Stimulated activated effector memory CD8-positive, alpha-beta T cell treated with anti-CD3 and anti-CD28 coated beads, Interleukin-12 subunit alpha, Interleukin-12 subunit beta, amount 100 ng/mL, for 72 hours (primary cell): ENCODE data around the gene FBXL4.
"Not testable (repeated sequence)": the region's sequence is repeated elsewhere in the genome, so short reads cannot be mapped to it uniquely, and the experiment has no call there.

Experiments
- ATAC-seq: fragments of 150-1000 bp; cut with Tn5 transposase; 2 replicates; pipeline ENCODE4 v1.10.0; 2021
- DNase-seq, 2 donors: peaks; one replicate each; pipeline ENCODE4 v3.0.0; 2021 to 2022; ENCODE audit warnings: low spot score in 2 of 2
- H3K27ac Mint-ChIP-seq: one replicate; pipeline ENCODE4 v1.8.0; 2022; ENCODE audit warnings: mild to moderate bottlenecking, mixed read lengths
- H3K36me3 Mint-ChIP-seq: one replicate; pipeline ENCODE4 v1.8.0; 2022; ENCODE audit warnings: mild to moderate bottlenecking, mixed read lengths
- H3K4me1 Mint-ChIP-seq: one replicate; pipeline ENCODE4 v1.8.0; 2022; ENCODE audit warnings: mixed read lengths
- H3K4me3 Mint-ChIP-seq: one replicate; pipeline ENCODE4 v1.8.0; 2022; ENCODE audit warnings: mild to moderate bottlenecking, mixed read lengths
- H3K9me3 Mint-ChIP-seq: one replicate; pipeline ENCODE4 v1.8.0; 2022; ENCODE audit warnings: mixed read lengths

Gene FBXL4

GRCh38 chr6:98929498-98930060, 18.2 kb downstream of the FBXL4 start:
- ATAC-seq (no peak), DNase-seq (no peak)
- H3K4me3 Mint-ChIP-seq, result no peak overlapping the region
- H3K9me3 Mint-ChIP-seq, result no peaks in the 10 kb centered on the region
- peaks cover 40% of the 10 kb centered on the region for H3K4me1 Mint-ChIP-seq
- peaks cover 39% of the 10 kb centered on the region for H3K36me3 Mint-ChIP-seq
- H3K27ac Mint-ChIP-seq, result no peak overlapping the region

- ATAC-seq, result no peak
- no peak for DNase-seq
- Mint-ChIP-seq H3K4me1 (peaks cover 32% of the 10 kb centered on the region), H3K9me3 (no peaks in the 10 kb centered on the region), H3K4me3 (no peak overlapping the region), H3K36me3 (peaks cover 35% of the 10 kb centered on the region), H3K27ac (no peak overlapping the region)
These were observed 19.1 kb downstream of the FBXL4 start for GRCh38 chr6:98928688-98929087.

- Mint-ChIP-seq H3K4me3 (no peak overlapping the region), H3K9me3 (no peaks in the 10 kb centered on the region), H3K27ac (no peak overlapping the region), H3K36me3 (peaks cover 39% of the 10 kb centered on the region), H3K4me1 (peaks cover 32% of the 10 kb centered on the region)
- ATAC-seq (no peak), DNase-seq (no peak)
These were observed 20.2 kb downstream of the FBXL4 start for GRCh38 chr6:98927534-98927933.

GRCh38 chr6:98925831-98926230, 21.9 kb downstream of the FBXL4 start:
- DNase-seq, result no peak
- peaks cover 32% of the 10 kb centered on the region for H3K4me1 Mint-ChIP-seq
- ATAC-seq, result no peak
- no peak overlapping the region for H3K27ac Mint-ChIP-seq
- H3K9me3 Mint-ChIP-seq, result no peaks in the 10 kb centered on the region
- H3K4me3 Mint-ChIP-seq, result no peak overlapping the region
- H3K36me3 Mint-ChIP-seq, result peaks cover 39% of the 10 kb centered on the region

- H3K9me3 Mint-ChIP-seq, result no peaks in the 10 kb centered on the region
- H3K4me3 Mint-ChIP-seq, result no peak overlapping the region
- no peak for ATAC-seq
These were observed 23.1 kb downstream of the FBXL4 start for GRCh38 chr6:98924647-98925046.

GRCh38 chr6:98920904-98921431, 26.8 kb downstream of the FBXL4 start:
- H3K4me3 Mint-ChIP-seq, result no peak overlapping the region
- H3K4me1 Mint-ChIP-seq, result peaks cover 16% of the 10 kb centered on the region
- H3K27ac Mint-ChIP-seq, result no peak overlapping the region
- peaks cover 22% of the 10 kb centered on the region for H3K36me3 Mint-ChIP-seq
- DNase-seq, result no peak
- peak; percentile 75 for ATAC-seq
- no peaks in the 10 kb centered on the region for H3K9me3 Mint-ChIP-seq

More at GRCh38 chr6:98924647-98925046, 23.1 kb downstream of the FBXL4 start:
- no peak for DNase-seq
- Mint-ChIP-seq H3K27ac (no peak overlapping the region), H3K4me1 (peaks cover 26% of the 10 kb centered on the region), H3K36me3 (peaks cover 39% of the 10 kb centered on the region)

GRCh38 chr6:98910946-98911345, 36.8 kb downstream of the FBXL4 start:
- H3K4me3 Mint-ChIP-seq, DNase-seq, H3K27ac Mint-ChIP-seq, ATAC-seq, H3K9me3 Mint-ChIP-seq, H3K4me1 Mint-ChIP-seq: not testable (repeated sequence)
- peaks cover 12% of the 10 kb centered on the region for H3K36me3 Mint-ChIP-seq

- Mint-ChIP-seq H3K36me3 (peaks cover 28% of the 10 kb centered on the region), H3K4me1 (no peaks in the 10 kb centered on the region), H3K27ac (no peak overlapping the region), H3K9me3 (peaks cover 5% of the 10 kb centered on the region), H3K4me3 (no peak overlapping the region)
- DNase-seq (no peak), ATAC-seq (no peak)
These were observed 38.5 kb downstream of the FBXL4 start for GRCh38 chr6:98909236-98909635.

GRCh38 chr6:98906342-98906741, 41.4 kb downstream of the FBXL4 start:
- not testable (repeated sequence) for H3K4me3 Mint-ChIP-seq, H3K9me3 Mint-ChIP-seq, H3K4me1 Mint-ChIP-seq, ATAC-seq, DNase-seq, H3K27ac Mint-ChIP-seq
- peaks cover 29% of the 10 kb centered on the region for H3K36me3 Mint-ChIP-seq

- no peak overlapping the region for H3K27ac Mint-ChIP-seq
- ATAC-seq, result no peak
- no peak overlapping the region for H3K4me3 Mint-ChIP-seq
- H3K4me1 Mint-ChIP-seq, result no peaks in the 10 kb centered on the region
- H3K36me3 Mint-ChIP-seq, result peaks cover 31% of the 10 kb centered on the region
- no peak for DNase-seq
- peaks cover 3% of the 10 kb centered on the region for H3K9me3 Mint-ChIP-seq
These were observed 42.0 kb downstream of the FBXL4 start for GRCh38 chr6:98905759-98906158.

GRCh38 chr6:98904096-98904495, 43.6 kb downstream of the FBXL4 start:
- Mint-ChIP-seq H3K36me3 (peaks cover 44% of the 10 kb centered on the region), H3K4me1 (no peaks in the 10 kb centered on the region), H3K27ac (no peak overlapping the region), H3K4me3 (no peak overlapping the region), H3K9me3 (peaks cover 4% of the 10 kb centered on the region)
- no peak for DNase-seq
- no peak for ATAC-seq

GRCh38 chr6:98900706-98901105, 47.0 kb downstream of the FBXL4 start:
- Mint-ChIP-seq H3K27ac (no peak overlapping the region), H3K4me1 (no peaks in the 10 kb centered on the region), H3K36me3 (peaks cover 52% of the 10 kb centered on the region), H3K4me3 (no peak overlapping the region), H3K9me3 (peaks cover 4% of the 10 kb centered on the region)
- DNase-seq (no peak), ATAC-seq (no peak)

- no peak overlapping the region for H3K4me3 Mint-ChIP-seq
- no peak for DNase-seq
- no peaks in the 10 kb centered on the region for H3K4me1 Mint-ChIP-seq
- no peaks in the 10 kb centered on the region for H3K9me3 Mint-ChIP-seq
- no peak overlapping the region for H3K27ac Mint-ChIP-seq
- H3K36me3 Mint-ChIP-seq, result peaks cover 23% of the 10 kb centered on the region
- ATAC-seq, result no peak
These were observed 52.9 kb downstream of the FBXL4 start for GRCh38 chr6:98894810-98895209.

GRCh38 chr6:98887650-98888049, 60.1 kb downstream of the FBXL4 start:
- H3K4me1 Mint-ChIP-seq, result no peaks in the 10 kb centered on the region
- H3K27ac Mint-ChIP-seq, result no peak overlapping the region

GRCh38 chr6:98885330-98885729, 62.4 kb downstream of the FBXL4 start:
- DNase-seq, result no peak
- H3K4me1 Mint-ChIP-seq, result peaks cover 7% of the 10 kb centered on the region
- H3K4me3 Mint-ChIP-seq, result no peak overlapping the region
- H3K36me3 Mint-ChIP-seq, result peaks cover 14% of the 10 kb centered on the region
- peak overlapping the region; percentile 29 for H3K27ac Mint-ChIP-seq
- no peaks in the 10 kb centered on the region for H3K9me3 Mint-ChIP-seq
- no peak for ATAC-seq

More at GRCh38 chr6:98887650-98888049, 60.1 kb downstream of the FBXL4 start:
- ATAC-seq, result no peak
- Mint-ChIP-seq H3K9me3 (no peaks in the 10 kb centered on the region), H3K4me3 (no peak overlapping the region), H3K36me3 (peaks cover 12% of the 10 kb centered on the region)
- DNase-seq, result no peak

- ATAC-seq (peak; percentile 24), DNase-seq (no peak)
- H3K4me1 Mint-ChIP-seq, result peaks cover 10% of the 10 kb centered on the region
- H3K36me3 Mint-ChIP-seq, result peaks cover 14% of the 10 kb centered on the region
- H3K9me3 Mint-ChIP-seq, result no peaks in the 10 kb centered on the region
- no peak overlapping the region for H3K27ac Mint-ChIP-seq
- no peak overlapping the region for H3K4me3 Mint-ChIP-seq
These were observed 67.3 kb downstream of the FBXL4 start for GRCh38 chr6:98880486-98880885.
